Thyroid gland (tissue), 4 donors: ENCODE data around the gene NPHP4. TPM values are rescaled to one million over a fixed set of nuclear protein-coding genes. Genes with fewer than 3 reads are reported as not detected.

Experiments
- DNase-seq, 2 donors: peaks; one replicate each; pipeline ENCODE4 v3.0.0-alpha.2; 2019
- H3K27ac ChIP-seq, 3 donors: fragments of 200-600 bp; sonication (generic); 1 replicate in 2 of 3; 2 replicates in 1 of 3; pipeline ENCODE4 v1.5.1; 2016 to 2019; ENCODE audit warnings: mild to moderate bottlenecking in 1 of 3, moderate library complexity in 1 of 3
- H3K27me3 ChIP-seq: fragments of 200-600 bp; sonication (generic); one replicate; pipeline ENCODE4 v1.5.1; 2019
- H3K36me3 ChIP-seq, 2 donors: fragments of 200-600 bp; sonication (generic); one replicate each; pipeline ENCODE4 v1.5.1; 2016 to 2019
- H3K4me1 ChIP-seq, 2 donors: fragments of 200-600 bp; sonication (generic); one replicate each; pipeline ENCODE4 v1.5.1; 2017 to 2019
- H3K4me3 ChIP-seq, 3 donors: fragments of 200-600 bp; sonication (generic); replicated peaks in 1 of 3; 1 replicate in 2 of 3; 2 replicates in 1 of 3; pipeline ENCODE4 v1.5.1; 2016; ENCODE audit warnings: mild to moderate bottlenecking in 1 of 3
- H3K9me3 ChIP-seq: fragments of 200-600 bp; sonication (generic); one replicate; pipeline ENCODE4 v1.5.1; 2017
- POLR2A ChIP-seq, 2 donors: fragments of 450-650 bp; IDR thresholded peaks; one replicate each; pipeline ENCODE4 v1.6.1; 2017; ENCODE audit warnings: antibody characterized with exemption in 2 of 2, mild to moderate bottlenecking in 2 of 2, moderate library complexity in 1 of 2
- WGBS, 2 donors: methylation state at CpG; one replicate each; pipeline ENCODE4 v1.1.5; 2017; 5-methylcytosine and 5-hydroxymethylcytosine counted together
- intact Hi-C: fragments of 100-400 bp; cut with DNase I; formaldehyde crosslinking; loops from one replicate; pipeline ENCODE4 v1.15.1; 2023
- total RNA-seq, 4 donors: library from RNA; depleted of rRNA; stranded (reverse); fragments of >200 nt; gene quantifications; one replicate each; pipeline ENCODE4 v1.2.3, GENCODE V29; 2016
- TF ChIP-seq, protein P1 (sequence below), 6 experiments: fragments of 200-600 bp in 3 of 6; fragments of 450-650 bp in 3 of 6; sonication (generic) in 3 of 6; IDR thresholded peaks; one replicate each; pipeline ENCODE4 v1.5.1; 2016 to 2019; ENCODE audit warnings: antibody characterized with exemption in 6 of 6, mild to moderate bottlenecking in 2 of 6, inconsistent platforms in 1 of 6, moderate library complexity in 1 of 6

The NPHP4 gene
- total RNA-seq, 4 donors from 2014 or later, result 24.3 to 48.3 (median 30.4) TPM

DNA sequence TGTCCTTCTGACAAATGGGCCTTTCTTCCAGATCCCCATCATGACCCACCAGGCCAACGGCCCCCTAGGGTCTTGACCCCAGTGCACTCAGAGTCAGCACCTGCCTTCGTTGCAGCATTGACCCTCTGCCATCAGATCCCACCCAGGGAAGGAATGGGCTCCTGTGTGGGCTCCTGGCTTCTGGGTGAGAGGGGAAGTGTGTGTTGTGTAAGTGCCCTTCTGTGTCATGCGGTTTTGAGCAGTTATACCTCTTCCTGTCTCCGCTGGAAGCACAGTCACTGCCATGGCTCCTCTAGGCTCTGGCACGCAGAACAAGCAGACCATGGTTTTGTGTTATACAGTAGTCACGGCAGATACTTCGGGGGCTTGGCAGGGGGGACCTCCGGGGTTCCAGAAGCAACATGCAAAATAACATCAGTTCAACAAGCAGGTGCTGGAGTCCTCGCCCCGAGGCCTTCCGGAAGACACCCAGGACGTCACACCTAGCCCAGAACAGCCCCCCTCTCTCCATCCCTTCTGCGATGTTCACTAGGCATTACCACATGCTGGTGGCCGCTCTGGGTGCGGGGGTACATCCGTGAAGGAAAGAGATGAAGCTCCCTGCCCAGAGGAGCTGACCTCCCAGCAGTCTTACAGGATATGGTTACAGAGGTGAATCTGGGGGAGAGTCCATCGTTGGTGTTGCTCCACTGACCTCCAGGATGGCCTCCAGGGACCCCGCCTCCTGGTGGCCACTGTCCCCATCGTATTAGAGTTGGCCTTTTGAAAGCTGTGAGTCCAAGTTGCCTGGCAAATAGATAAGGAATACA, 36.0 kb upstream of the NPHP4 start:
- Histone ChIP-seq H3K9me3 (no peaks in the 10 kb centered on the region), H3K4me1 (peaks cover 4% of the 10 kb centered on the region in 2 donors), H3K4me3 (no peak overlapping the region), H3K36me3 (no peaks in the 10 kb centered on the region), H3K27me3 (no peaks in the 10 kb centered on the region), H3K27ac (no peak overlapping the region)
- intact Hi-C loops, result no loop called here
- no peak for TF ChIP-seq POLR2A (IDR thresholded peaks at IDR 0.05)
- TF ChIP-seq, protein P1, sequence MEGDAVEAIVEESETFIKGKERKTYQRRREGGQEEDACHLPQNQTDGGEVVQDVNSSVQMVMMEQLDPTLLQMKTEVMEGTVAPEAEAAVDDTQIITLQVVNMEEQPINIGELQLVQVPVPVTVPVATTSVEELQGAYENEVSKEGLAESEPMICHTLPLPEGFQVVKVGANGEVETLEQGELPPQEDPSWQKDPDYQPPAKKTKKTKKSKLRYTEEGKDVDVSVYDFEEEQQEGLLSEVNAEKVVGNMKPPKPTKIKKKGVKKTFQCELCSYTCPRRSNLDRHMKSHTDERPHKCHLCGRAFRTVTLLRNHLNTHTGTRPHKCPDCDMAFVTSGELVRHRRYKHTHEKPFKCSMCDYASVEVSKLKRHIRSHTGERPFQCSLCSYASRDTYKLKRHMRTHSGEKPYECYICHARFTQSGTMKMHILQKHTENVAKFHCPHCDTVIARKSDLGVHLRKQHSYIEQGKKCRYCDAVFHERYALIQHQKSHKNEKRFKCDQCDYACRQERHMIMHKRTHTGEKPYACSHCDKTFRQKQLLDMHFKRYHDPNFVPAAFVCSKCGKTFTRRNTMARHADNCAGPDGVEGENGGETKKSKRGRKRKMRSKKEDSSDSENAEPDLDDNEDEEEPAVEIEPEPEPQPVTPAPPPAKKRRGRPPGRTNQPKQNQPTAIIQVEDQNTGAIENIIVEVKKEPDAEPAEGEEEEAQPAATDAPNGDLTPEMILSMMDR (IDR thresholded peaks at IDR 0.05), result no peak
- DNase-seq, result no peak
- 75 to 86% methylated on average over 16 to 19 of the region's 19 CpGs for WGBS, 2 donors

DNA sequence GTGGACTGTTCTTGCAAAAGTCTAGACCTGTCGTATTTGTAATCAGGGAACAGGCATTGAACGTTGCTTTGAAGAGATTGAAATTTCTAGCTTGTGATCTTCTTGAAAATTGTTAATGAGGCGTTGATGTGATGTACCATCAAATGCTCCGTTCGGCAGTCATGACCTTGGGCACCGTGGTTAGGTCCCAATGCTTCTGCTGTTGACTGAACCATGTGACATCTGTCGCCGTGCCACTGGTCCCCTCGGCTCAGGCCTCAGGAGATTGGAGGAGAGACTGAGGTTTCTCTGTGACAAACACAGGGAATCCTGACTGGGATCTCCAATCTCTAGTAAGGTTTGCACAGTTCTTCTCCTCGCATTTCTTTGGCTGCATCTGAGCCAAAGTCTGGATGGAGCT, 35.4 kb upstream of the NPHP4 start:
- Histone ChIP-seq H3K27ac (no peak overlapping the region), H3K4me1 (peaks cover 4% of the 10 kb centered on the region in 2 donors), H3K9me3 (no peaks in the 10 kb centered on the region), H3K4me3 (no peak overlapping the region), H3K36me3 (no peaks in the 10 kb centered on the region), H3K27me3 (no peaks in the 10 kb centered on the region)
- no peak for DNase-seq
- 63 to 80% methylated on average over 10 of the region's 10 CpGs for WGBS, 2 donors
- intact Hi-C loops, result no loop called here
- TF ChIP-seq, protein P1 (IDR thresholded peaks at IDR 0.05), result no peak
- no peak for TF ChIP-seq POLR2A (IDR thresholded peaks at IDR 0.05)

DNA sequence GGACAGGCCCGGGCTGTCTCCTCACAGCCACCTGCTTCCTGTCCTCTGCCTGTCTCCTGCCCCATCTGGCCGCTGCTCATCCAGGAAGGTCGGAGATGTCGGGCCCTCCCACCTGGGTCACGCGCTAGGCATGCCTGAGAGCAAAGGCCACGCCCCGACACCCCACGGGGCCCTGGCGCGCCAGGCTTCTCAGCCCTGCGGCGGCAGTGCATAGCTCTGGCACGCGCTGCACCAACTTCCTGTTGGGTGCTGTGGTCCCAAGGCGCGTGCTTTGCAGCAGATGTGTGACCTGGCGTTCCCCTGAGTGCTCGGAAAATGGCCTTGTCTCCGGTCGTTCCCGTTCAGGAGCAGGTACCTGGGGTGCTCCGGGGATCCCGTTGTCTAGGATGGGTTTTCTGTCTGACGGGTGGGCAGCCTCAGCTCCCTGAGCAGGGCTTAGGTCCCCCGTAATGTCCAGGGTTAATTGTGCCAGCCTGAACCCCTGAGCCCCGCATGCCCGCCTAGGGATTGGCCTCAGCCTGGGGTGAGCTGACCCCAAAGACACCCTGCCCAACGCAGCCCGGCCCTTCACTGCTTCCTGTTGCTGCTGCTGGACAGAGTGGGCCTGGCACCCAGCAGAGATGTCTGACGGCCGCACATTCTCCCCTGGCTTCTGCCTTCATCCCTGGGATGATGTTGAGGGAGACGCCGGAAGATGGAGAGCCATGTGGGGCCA, 34.0 kb upstream of the NPHP4 start:
- TF ChIP-seq, protein P1 (IDR thresholded peaks at IDR 0.05), result no peak
- peak in 1 of 2 donors; percentile 33 for TF ChIP-seq POLR2A (IDR thresholded peaks at IDR 0.05)
- peak; percentile 79 to 85 for DNase-seq
- H3K9me3 ChIP-seq, result no peaks in the 10 kb centered on the region
- H3K4me3 ChIP-seq, result peak overlapping the region in 1 of 3 donors; percentile 4
- no peak overlapping the region for H3K27ac ChIP-seq
- WGBS, 2 donors, result 22 to 46% methylated on average over 8 to 20 of the region's 34 CpGs
- peaks cover 4% of the 10 kb centered on the region in 2 donors for H3K4me1 ChIP-seq
- H3K27me3 ChIP-seq, result no peaks in the 10 kb centered on the region
- intact Hi-C loops, result no loop called here
- no peaks in the 10 kb centered on the region for H3K36me3 ChIP-seq

DNA sequence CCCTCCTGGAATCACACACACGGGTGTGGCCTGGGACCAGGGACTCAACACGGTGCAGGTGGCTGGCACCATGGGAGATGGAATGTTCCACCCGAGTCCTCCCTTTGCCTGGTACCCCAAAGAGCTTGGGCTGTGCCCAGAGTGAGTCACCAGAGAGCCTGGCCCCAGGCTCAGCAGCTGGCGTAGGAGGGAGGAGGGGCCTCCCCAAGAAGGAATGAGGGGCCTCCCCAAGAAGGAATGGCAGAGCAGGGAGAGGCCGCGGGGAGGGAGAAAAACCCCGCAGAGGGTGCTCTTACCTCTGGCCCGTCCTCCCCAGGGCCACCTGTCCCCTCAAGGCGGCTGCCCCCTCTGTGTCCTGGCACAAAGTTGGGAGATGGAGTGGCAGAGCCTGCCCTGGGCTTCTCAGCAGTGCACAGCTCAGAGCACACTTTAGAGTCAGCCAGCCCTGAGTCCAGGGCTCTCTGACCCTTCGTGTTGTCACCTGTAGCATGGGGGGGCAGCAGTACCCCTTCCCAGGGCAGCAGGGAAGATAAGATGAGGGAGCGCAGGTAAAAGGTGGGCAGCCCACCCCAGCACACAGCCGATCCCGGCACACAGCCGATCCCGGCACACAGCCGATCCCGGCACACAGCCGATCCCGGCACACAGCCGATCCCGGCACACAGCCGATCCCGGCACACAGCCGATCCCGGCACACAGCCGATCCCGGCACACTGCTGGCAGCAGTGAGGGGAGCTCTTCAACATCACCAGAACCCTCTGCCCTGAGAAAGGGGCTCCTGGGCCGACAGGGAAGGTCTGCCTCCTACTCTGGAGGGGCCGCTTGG, 33.3 kb upstream of the NPHP4 start:
- H3K27me3 ChIP-seq, result no peaks in the 10 kb centered on the region
- intact Hi-C loops, result no loop called here
- no peak for DNase-seq
- no peaks in the 10 kb centered on the region for H3K36me3 ChIP-seq
- 51 to 59% methylated on average over 10 to 13 of the region's 29 CpGs for WGBS, 2 donors
- TF ChIP-seq POLR2A (IDR thresholded peaks at IDR 0.05), result no peak
- TF ChIP-seq, protein P1 (IDR thresholded peaks at IDR 0.05), result no peak
- H3K27ac ChIP-seq, result no peak overlapping the region
- peaks cover 4% of the 10 kb centered on the region in 2 donors for H3K4me1 ChIP-seq
- no peaks in the 10 kb centered on the region for H3K9me3 ChIP-seq
- H3K4me3 ChIP-seq, result peak overlapping the region in 1 of 3 donors; percentile 4
